ENCODE measurements around the gene PLP2.

PLP2 gene

GRCh38 chrX:49155243-49155899 lies 16.3 kb upstream of the PLP2 start:
- CTCF ChIA-PET = interaction anchor here (0.6 to 1.1 kb wide), 2 partner anchors 32 to 501 kb away, joined by 3 read pairs; no protein-coding TSS in a partner anchor
- peak; percentile 70 for DNase-seq (ENCODE audit: low spot score)
- TF ChIP-seq, protein P1, sequence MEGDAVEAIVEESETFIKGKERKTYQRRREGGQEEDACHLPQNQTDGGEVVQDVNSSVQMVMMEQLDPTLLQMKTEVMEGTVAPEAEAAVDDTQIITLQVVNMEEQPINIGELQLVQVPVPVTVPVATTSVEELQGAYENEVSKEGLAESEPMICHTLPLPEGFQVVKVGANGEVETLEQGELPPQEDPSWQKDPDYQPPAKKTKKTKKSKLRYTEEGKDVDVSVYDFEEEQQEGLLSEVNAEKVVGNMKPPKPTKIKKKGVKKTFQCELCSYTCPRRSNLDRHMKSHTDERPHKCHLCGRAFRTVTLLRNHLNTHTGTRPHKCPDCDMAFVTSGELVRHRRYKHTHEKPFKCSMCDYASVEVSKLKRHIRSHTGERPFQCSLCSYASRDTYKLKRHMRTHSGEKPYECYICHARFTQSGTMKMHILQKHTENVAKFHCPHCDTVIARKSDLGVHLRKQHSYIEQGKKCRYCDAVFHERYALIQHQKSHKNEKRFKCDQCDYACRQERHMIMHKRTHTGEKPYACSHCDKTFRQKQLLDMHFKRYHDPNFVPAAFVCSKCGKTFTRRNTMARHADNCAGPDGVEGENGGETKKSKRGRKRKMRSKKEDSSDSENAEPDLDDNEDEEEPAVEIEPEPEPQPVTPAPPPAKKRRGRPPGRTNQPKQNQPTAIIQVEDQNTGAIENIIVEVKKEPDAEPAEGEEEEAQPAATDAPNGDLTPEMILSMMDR (conservative IDR thresholded peaks at IDR 0.05; ENCODE audit: low read depth) = no peak
- POLR2A ChIA-PET (ENCODE audit: low non-redundant PET) = interaction anchor here (0.5 kb wide), 1 partner anchor 24 kb away, joined by 12 read pairs; no protein-coding TSS in a partner anchor
- H3K27ac ChIP-seq = peak overlapping the region; percentile 94

- CTCF ChIA-PET = interaction anchor here (1.1 kb wide), 1 partner anchor 33 kb away, joined by 3 read pairs; no protein-coding TSS in a partner anchor
- peak; percentile 79 for DNase-seq (ENCODE audit: low spot score)
- TF ChIP-seq, protein P1 (conservative IDR thresholded peaks at IDR 0.05; ENCODE audit: low read depth) = peak; percentile 72
- POLR2A ChIA-PET (ENCODE audit: low non-redundant PET) = no interaction called here
- H3K27ac ChIP-seq = peak overlapping the region; percentile 94
These were observed 15.5 kb upstream of the PLP2 start for GRCh38 chrX:49155900-49156837.

DNA sequence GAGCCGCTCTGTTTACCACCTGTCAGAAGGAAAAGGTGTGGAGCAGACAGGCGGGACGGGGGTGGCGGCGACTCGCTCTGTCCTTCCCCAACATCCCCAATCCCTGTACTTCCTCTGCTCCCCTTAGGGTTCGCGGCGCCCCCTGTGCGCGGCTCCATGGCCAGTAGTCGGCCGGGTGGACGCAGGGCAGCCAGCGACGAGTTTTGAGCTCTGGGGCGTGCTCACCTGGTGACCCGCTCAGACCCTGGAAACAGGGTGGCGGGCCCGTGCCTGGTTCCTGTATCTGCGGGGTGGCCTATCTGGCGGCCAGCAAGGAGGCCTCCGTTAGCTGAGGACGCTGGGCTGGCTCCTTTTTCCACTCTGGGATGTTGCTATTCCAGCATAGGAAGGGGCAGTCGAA lies 14.5 kb upstream of the PLP2 start:
- DNase-seq (ENCODE audit: low spot score) = no peak
- H3K27ac ChIP-seq = no peak overlapping the region
- CTCF ChIA-PET = no interaction called here
- TF ChIP-seq, protein P1 (conservative IDR thresholded peaks at IDR 0.05; ENCODE audit: low read depth) = no peak
- POLR2A ChIA-PET (ENCODE audit: low non-redundant PET) = no interaction called here

GRCh38 chrX:49160908-49161307 lies 10.8 kb upstream of the PLP2 start:
- no peak for DNase-seq (ENCODE audit: low spot score)
- ChIA-PET CTCF (no interaction called here), POLR2A (ENCODE audit: low non-redundant PET) (no interaction called here)
- H3K27ac ChIP-seq = no peak overlapping the region
- TF ChIP-seq, protein P1 (conservative IDR thresholded peaks at IDR 0.05; ENCODE audit: low read depth) = no peak

DNA sequence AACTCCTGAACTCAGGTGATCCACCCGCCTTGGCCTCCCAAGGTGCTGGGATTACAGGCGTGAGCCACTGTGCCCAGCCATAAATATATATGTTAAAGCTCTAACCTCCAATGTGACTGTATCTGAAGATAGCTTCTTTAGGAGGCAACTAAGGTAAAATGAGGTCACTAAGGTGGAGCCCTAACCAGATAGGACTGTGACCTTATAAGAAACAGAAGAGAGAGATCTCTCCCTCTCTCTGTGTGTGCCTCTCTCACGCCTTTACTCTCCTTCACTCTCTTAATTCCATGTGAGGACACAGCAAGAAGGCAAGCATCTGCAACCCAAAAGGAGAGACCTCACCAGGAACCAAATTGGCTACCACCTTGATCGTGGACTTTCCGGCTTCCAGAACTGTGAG lies 10.1 kb upstream of the PLP2 start:
- CTCF ChIA-PET = no interaction called here
- POLR2A ChIA-PET (ENCODE audit: low non-redundant PET) = no interaction called here
- DNase-seq (ENCODE audit: low spot score) = no peak
- TF ChIP-seq, protein P1 (conservative IDR thresholded peaks at IDR 0.05; ENCODE audit: low read depth) = no peak
- H3K27ac ChIP-seq = no peak overlapping the region

DNA sequence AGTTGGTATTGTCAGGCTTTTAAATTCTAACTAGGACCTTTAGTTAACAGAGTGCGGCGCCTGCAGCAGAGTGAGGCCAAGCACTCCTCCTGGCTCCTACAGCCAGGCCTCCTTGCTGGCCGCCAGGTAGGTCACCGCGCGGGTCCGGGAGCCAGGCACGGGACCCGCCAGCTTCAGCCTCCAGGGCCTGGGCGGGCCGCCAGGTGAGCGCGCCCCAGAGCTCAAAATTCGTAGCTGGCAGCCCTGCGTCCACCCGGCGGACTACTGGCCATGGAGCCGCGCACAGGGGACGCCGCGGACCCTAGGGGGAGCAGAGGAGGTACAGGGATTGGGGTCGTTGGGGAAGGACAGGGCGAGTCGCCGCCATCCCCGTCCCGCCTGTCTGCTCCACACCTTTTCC lies 9.1 kb upstream of the PLP2 start, which contains the start of gene MAGIX:
MAGIX (plus strand) TSS at position 139 of the 400 bp plus-strand sequence; CDS start at position 271, 132 bp downstream.
- CTCF ChIA-PET = no interaction called here
- TF ChIP-seq, protein P1 (conservative IDR thresholded peaks at IDR 0.05; ENCODE audit: low read depth) = no peak

More for the DNA sequence above, 9.1 kb upstream of the PLP2 start, which contains the start of gene MAGIX:
- POLR2A ChIA-PET (ENCODE audit: low non-redundant PET) = no interaction called here
- H3K27ac ChIP-seq = peak within 1 kb of the TSS; percentile 100
- DNase-seq (ENCODE audit: low spot score) = no peak

Measured in RWPE1 (cell line).